Keratinocyte (primary cell): ENCODE results near the gene HDGF. TPM values are rescaled to one million over a fixed set of nuclear protein-coding genes. Genes with fewer than 3 reads are reported as not detected.

Experiments used
- DNase-seq: peaks from one replicate; pipeline ENCODE4 v3.0.0-alpha.2; 2011; ENCODE audit warnings: low read depth, missing footprints, low spot score
- FAIRE-seq: peaks from 2 replicates; lab custom pipeline; 2011; peaks lifted over from hg19 to GRCh38; lab: Jason Lieb, UNC
- H2AFZ ChIP-seq: 2 replicates; pipeline ENCODE4 v1.6.0; 2012; ENCODE audit warnings: low read length, control low read depth, inconsistent platforms; ENCODE audit not compliant: control insufficient read depth
- H3K27ac ChIP-seq: 2 replicates; pipeline ENCODE4 v1.5.1; 2011; ENCODE audit warnings: low read length; ENCODE audit not compliant: control insufficient read depth, insufficient read depth
- H3K27me3 ChIP-seq: 3 replicates; pipeline ENCODE4 v1.6.0; 2011; ENCODE audit warnings: low read length; ENCODE audit not compliant: control insufficient read depth, insufficient read depth; ENCODE audit errors: extremely low read depth
- H3K36me3 ChIP-seq, 2 experiments: 2 replicates in 1 of 2; 3 replicates in 1 of 2; pipeline ENCODE4 v1.5.1; 2011; ENCODE audit warnings: low read length in 2 of 2, mild to moderate bottlenecking in 1 of 2; ENCODE audit not compliant: control insufficient read depth in 2 of 2, insufficient read depth in 2 of 2; ENCODE audit errors: extremely low read depth in 1 of 2
- H3K4me1 ChIP-seq: 3 replicates; pipeline ENCODE4 v1.5.1; 2011; ENCODE audit warnings: low read length; ENCODE audit not compliant: control insufficient read depth, insufficient read depth; ENCODE audit errors: extremely low read depth
- H3K4me2 ChIP-seq: 3 replicates; pipeline ENCODE4 v1.6.0; 2011; ENCODE audit warnings: low read depth, low read length; ENCODE audit not compliant: control insufficient read depth, insufficient read depth; ENCODE audit errors: extremely low read depth
- H3K4me3 ChIP-seq, 3 experiments: fragments of 200-600 bp in 1 of 3; sonication (generic) in 1 of 3; 2 replicates in 2 of 3; 3 replicates in 1 of 3; pipeline ENCODE4 v1.5.1; 2011 to 2016; ENCODE audit warnings: low read length in 3 of 3, mild to moderate bottlenecking in 3 of 3, control low read depth in 2 of 3, inconsistent platforms in 1 of 3, low read depth in 1 of 3, mixed read lengths in 1 of 3, mixed run types in 1 of 3, moderate library complexity in 1 of 3; ENCODE audit not compliant: control insufficient read depth in 2 of 3, insufficient read depth in 2 of 3; ENCODE audit errors: extremely low read depth in 1 of 3
- H3K79me2 ChIP-seq: 2 replicates; pipeline ENCODE4 v1.6.0; 2012; ENCODE audit warnings: low read length; ENCODE audit not compliant: control insufficient read depth, insufficient read depth
- H3K9ac ChIP-seq: 3 replicates; pipeline ENCODE4 v1.6.0; 2011; ENCODE audit warnings: low read length; ENCODE audit not compliant: control insufficient read depth, insufficient read depth; ENCODE audit errors: extremely low read depth
- H3K9me1 ChIP-seq: 3 replicates; pipeline ENCODE4 v1.6.0; 2011; ENCODE audit warnings: low read length; ENCODE audit not compliant: control insufficient read depth, insufficient read depth; ENCODE audit errors: extremely low read depth
- H3K9me3 ChIP-seq: 2 replicates; pipeline ENCODE4 v1.5.1; 2012; ENCODE audit warnings: low read depth, low read length; ENCODE audit not compliant: control insufficient read depth
- H4K20me1 ChIP-seq: 3 replicates; pipeline ENCODE4 v1.6.0; 2011; ENCODE audit warnings: low read length; ENCODE audit not compliant: control insufficient read depth, insufficient read depth; ENCODE audit errors: extremely low read depth
- CTCF ChIP-seq, 3 experiments: IDR thresholded peaks in 1 of 3; conservative IDR thresholded peaks in 1 of 3; optimal IDR thresholded peaks in 1 of 3; 2 replicates in 2 of 3; 3 replicates in 1 of 3; pipeline versions ENCODE3 to v1.5.1; 2011; ENCODE audit warnings: low read length in 3 of 3, mild to moderate bottlenecking in 3 of 3, moderate library complexity in 2 of 3, control low read depth in 1 of 3, inconsistent platforms in 1 of 3; ENCODE audit not compliant: insufficient read depth in 2 of 3; ENCODE audit errors: extremely low read depth in 1 of 3
- EZH2 ChIP-seq: IDR thresholded peaks from one replicate; pipeline ENCODE4 v1.6.1; 2012; ENCODE audit warnings: inconsistent platforms, mild to moderate bottlenecking, low read length, moderate library complexity
- dilution Hi-C: fragments of 300-500 bp; cut with MboI; formaldehyde crosslinking; loops from one replicate; pipeline ENCODE4 v1.7.0; 2020; ENCODE audit warnings: low sequenced_read_pairs; ENCODE audit not compliant: extremely low pct_ligation_motif_present
- polyA plus RNA-seq, 5 experiments: library from polyadenylated mRNA; depleted of rRNA in 3 of 5; stranded (reverse) in 3 of 5; stranded (forward) in 1 of 5; unstranded in 1 of 5; fragments of >200 nt; gene quantifications; 1 replicate in 1 of 5; 2 replicates in 3 of 5; 3 replicates in 1 of 5; pipeline versions ENCODE4 v1.2.1 to v1.2.3, GENCODE V29; 2011 to 2012; ENCODE audit warnings: missing spikeins in 2 of 5, low read depth in 1 of 5, low replicate concordance in 1 of 5

The HDGF gene
- polyA plus RNA-seq, 1 donor (not counting 4 experiments of a cell fraction or from before 2014, with no cell fraction given): 240 TPM

GRCh38 chr1:156703741-156704140, 47.7 kb downstream of the HDGF start:
- Histone ChIP-seq H3K9ac (no peak overlapping the region), H3K36me3 (no peaks in the 10 kb centered on the region), H3K4me1 (peaks cover 20% of the 10 kb centered on the region), H3K27me3 (peaks cover 20% of the 10 kb centered on the region), H2AFZ (no peak overlapping the region), H3K27ac (no peak overlapping the region), H3K79me2 (no peaks in the 10 kb centered on the region), H3K4me2 (no peak overlapping the region), H4K20me1 (no peaks in the 10 kb centered on the region), H3K9me3 (no peaks in the 10 kb centered on the region), H3K4me3 (no peak overlapping the region), H3K9me1 (no peaks in the 10 kb centered on the region)
- dilution Hi-C loops: no loop called here
- no peak for TF ChIP-seq EZH2
- TF ChIP-seq CTCF (optimal IDR thresholded peaks at IDR 0.05 in 1 of 3, IDR thresholded peaks at IDR 0.05 in 1 of 3, conservative IDR thresholded peaks at IDR 0.05 in 1 of 3; ENCODE audit: extremely low read depth in 1 of 3, insufficient read depth in 2 of 3, low read length in 3 of 3): no peak
- FAIRE-seq: no peak
- DNase-seq: no peak

- Histone ChIP-seq H3K36me3 (no peaks in the 10 kb centered on the region), H3K9me3 (no peaks in the 10 kb centered on the region), H3K9me1 (no peaks in the 10 kb centered on the region), H2AFZ (no peak overlapping the region), H3K27ac (no peak overlapping the region), H3K9ac (no peak overlapping the region), H3K79me2 (no peaks in the 10 kb centered on the region), H3K4me3 (no peak overlapping the region), H4K20me1 (no peaks in the 10 kb centered on the region), H3K27me3 (peaks cover 20% of the 10 kb centered on the region), H3K4me2 (no peak overlapping the region), H3K4me1 (peaks cover 20% of the 10 kb centered on the region)
- TF ChIP-seq CTCF (optimal IDR thresholded peaks at IDR 0.05 in 1 of 3, IDR thresholded peaks at IDR 0.05 in 1 of 3, conservative IDR thresholded peaks at IDR 0.05 in 1 of 3; ENCODE audit: extremely low read depth in 1 of 3, insufficient read depth in 2 of 3, low read length in 3 of 3) (no peak), EZH2 (no peak)
- dilution Hi-C loops: no loop called here
- DNase-seq: no peak
- FAIRE-seq: no peak
Observed at GRCh38 chr1:156703336-156703735, 48.1 kb downstream of the HDGF start.
